ENCODE measurements around the gene RYR2.

GRCh38 chr1:237751090-237751489 lies 709.1 kb downstream of the RYR2 start:
- TF ChIP-seq BHLHE40 (IDR thresholded peaks at IDR 0.05; ENCODE audit: borderline replicate concordance) (no peak), FOXK2 (IDR thresholded peaks at IDR 0.05) (no peak), TARDBP (IDR thresholded peaks at IDR 0.05) (no peak), HDGF (IDR thresholded peaks at IDR 0.05; ENCODE audit: borderline replicate concordance) (no peak), ELF4 (IDR thresholded peaks at IDR 0.05) (no peak), SP1 (IDR thresholded peaks at IDR 0.05) (no peak), SUZ12 (IDR thresholded peaks at IDR 0.05) (no peak), CTBP1 (IDR thresholded peaks at IDR 0.05; ENCODE audit: borderline replicate concordance) (no peak), NFRKB (IDR thresholded peaks at IDR 0.05) (no peak), FOXM1 (IDR thresholded peaks at IDR 0.05; ENCODE audit: borderline replicate concordance) (no peak)

Data from HEK293T (cell line).